ENCODE measurements around the gene ZNF202.

Gene ZNF202

GRCh38 chr11:123695231-123695630 lies 46.2 kb downstream of the ZNF202 start:
- in situ Hi-C loops (cut with HindIII; ENCODE audit: low pct_unique_long_range_greater_than_20kb, low sequenced_read_pairs) = no loop called here
- DNase-seq (ENCODE audit: low read depth in 1 of 2, low spot score in 1 of 2) = no peak
- no peak for TF ChIP-seq JUND (IDR thresholded peaks at IDR 0.05; ENCODE audit: low read depth)

DNA sequence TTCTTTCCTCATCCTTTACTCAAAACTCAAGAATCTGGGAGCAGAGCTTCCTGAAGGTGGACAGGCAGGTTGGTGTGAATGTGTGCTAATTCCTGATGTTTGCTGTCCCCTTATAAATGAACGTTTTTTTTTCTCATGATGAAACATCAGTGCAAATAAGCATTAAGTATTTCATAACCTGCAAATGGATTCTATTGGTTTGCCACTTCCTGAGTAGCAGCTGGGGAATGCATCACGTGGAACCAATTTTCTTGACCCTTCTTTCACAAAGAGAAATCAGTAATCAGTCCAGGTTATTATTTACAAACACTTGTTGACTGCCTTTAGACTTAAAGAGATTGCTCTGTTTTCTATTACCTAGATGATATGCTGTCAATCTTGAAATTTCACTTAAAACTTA lies 46.9 kb downstream of the ZNF202 start:
- TF ChIP-seq JUND (IDR thresholded peaks at IDR 0.05; ENCODE audit: low read depth) = no peak
- no peak for DNase-seq (ENCODE audit: low read depth in 1 of 2, low spot score in 1 of 2)
- in situ Hi-C loops (cut with HindIII; ENCODE audit: low pct_unique_long_range_greater_than_20kb, low sequenced_read_pairs) = no loop called here

- DNase-seq (ENCODE audit: low read depth in 1 of 2, low spot score in 1 of 2) = no peak
- TF ChIP-seq JUND (IDR thresholded peaks at IDR 0.05; ENCODE audit: low read depth) = no peak; the same call in 1 of the 2 replicates
- in situ Hi-C loops (cut with HindIII; ENCODE audit: low pct_unique_long_range_greater_than_20kb, low sequenced_read_pairs) = no loop called here
Observed at GRCh38 chr11:123692961-123693360, 48.5 kb downstream of the ZNF202 start.

DNA sequence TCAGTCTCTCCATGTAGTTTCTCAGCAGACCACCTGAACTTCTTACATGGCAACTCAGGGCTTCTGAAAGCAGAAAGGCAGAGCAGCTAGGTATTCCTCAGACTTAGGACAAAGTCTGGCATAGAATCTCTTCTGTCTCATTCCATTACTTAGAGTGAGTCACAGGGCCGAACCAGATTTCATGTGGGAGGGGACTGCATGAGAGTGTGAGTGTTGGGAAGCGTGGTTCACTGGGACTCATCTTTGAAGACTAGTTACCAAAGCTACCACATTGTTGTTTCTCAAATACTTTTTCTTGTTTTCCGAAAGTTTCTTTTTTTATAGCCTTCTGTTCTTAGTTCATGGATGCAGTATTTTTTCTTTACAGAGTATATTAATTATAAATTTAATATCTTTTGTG lies 51.0 kb downstream of the ZNF202 start:
- TF ChIP-seq JUND (IDR thresholded peaks at IDR 0.05; ENCODE audit: low read depth) = no peak
- no peak for DNase-seq (ENCODE audit: low read depth in 1 of 2, low spot score in 1 of 2)
- in situ Hi-C loops (cut with HindIII; ENCODE audit: low pct_unique_long_range_greater_than_20kb, low sequenced_read_pairs) = no loop called here

GRCh38 chr11:123684601-123685000 lies 56.9 kb downstream of the ZNF202 start:
- DNase-seq (ENCODE audit: low read depth in 1 of 2, low spot score in 1 of 2) = no peak
- in situ Hi-C loops (cut with HindIII; ENCODE audit: low pct_unique_long_range_greater_than_20kb, low sequenced_read_pairs) = no loop called here

GRCh38 chr11:123683428-123684170 lies 57.9 kb downstream of the ZNF202 start:
- TF ChIP-seq JUND (IDR thresholded peaks at IDR 0.05; ENCODE audit: low read depth) = no peak
- DNase-seq (ENCODE audit: low read depth in 1 of 2, low spot score in 1 of 2) = no peak
- in situ Hi-C loops (cut with HindIII; ENCODE audit: low pct_unique_long_range_greater_than_20kb, low sequenced_read_pairs) = no loop called here

More at GRCh38 chr11:123684601-123685000, 56.9 kb downstream of the ZNF202 start:
- no peak for TF ChIP-seq JUND (IDR thresholded peaks at IDR 0.05; ENCODE audit: low read depth)

GRCh38 chr11:123682696-123683410 lies 58.6 kb downstream of the ZNF202 start:
- in situ Hi-C loops (cut with HindIII; ENCODE audit: low pct_unique_long_range_greater_than_20kb, low sequenced_read_pairs) = no loop called here
- no peak for DNase-seq (ENCODE audit: low read depth in 1 of 2, low spot score in 1 of 2)
- TF ChIP-seq JUND (IDR thresholded peaks at IDR 0.05; ENCODE audit: low read depth) = no peak

GRCh38 chr11:123681030-123681429 lies 60.4 kb downstream of the ZNF202 start:
- in situ Hi-C loops (cut with HindIII; ENCODE audit: low pct_unique_long_range_greater_than_20kb, low sequenced_read_pairs) = no loop called here
- no peak for TF ChIP-seq JUND (IDR thresholded peaks at IDR 0.05; ENCODE audit: low read depth)
- DNase-seq (ENCODE audit: low read depth in 1 of 2, low spot score in 1 of 2) = no peak

DNA sequence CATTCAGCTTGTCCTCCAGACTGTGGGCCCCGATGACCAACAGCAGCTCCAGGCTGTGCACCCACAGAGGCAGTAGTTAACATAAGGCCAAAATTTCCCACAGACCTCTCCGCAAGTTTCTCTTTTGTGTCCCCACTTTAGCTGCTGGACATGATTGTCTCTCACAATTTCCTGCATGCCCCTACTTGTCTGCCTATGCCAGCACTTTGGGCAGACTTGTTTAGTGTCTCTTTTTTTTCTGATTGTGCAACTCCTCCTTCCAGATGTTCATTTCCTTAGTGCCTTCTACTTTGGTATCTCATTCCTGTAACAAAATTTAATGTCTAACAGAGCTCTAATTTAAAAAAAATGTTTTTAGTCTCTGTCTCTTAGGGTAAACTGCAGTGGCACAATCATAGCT lies 63.2 kb downstream of the ZNF202 start:
- in situ Hi-C loops (cut with HindIII; ENCODE audit: low pct_unique_long_range_greater_than_20kb, low sequenced_read_pairs) = no loop called here

DNA sequence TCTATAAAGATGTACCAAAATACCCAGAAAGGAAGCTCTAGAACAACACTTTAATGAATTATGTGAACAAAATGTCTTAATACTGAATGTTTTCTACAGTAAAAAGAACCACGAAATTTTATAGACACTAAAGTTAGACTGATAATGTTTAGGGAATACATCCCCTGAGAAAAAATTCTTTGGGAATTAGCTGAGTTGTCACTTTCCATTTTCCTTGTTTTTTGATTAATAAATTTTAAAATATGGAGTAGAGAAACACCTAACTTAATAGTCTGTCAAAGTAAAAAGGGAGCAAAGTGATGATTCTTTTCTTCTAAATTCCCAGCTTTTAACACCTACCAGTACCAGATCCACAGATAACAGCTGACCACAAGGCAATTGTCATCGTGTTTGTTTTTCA lies 64.0 kb downstream of the ZNF202 start:
- in situ Hi-C loops (cut with HindIII; ENCODE audit: low pct_unique_long_range_greater_than_20kb, low sequenced_read_pairs) = no loop called here
- TF ChIP-seq JUND (IDR thresholded peaks at IDR 0.05; ENCODE audit: low read depth) = no peak

More for the DNA sequence above, 63.2 kb downstream of the ZNF202 start:
- no peak for DNase-seq (ENCODE audit: low read depth in 1 of 2, low spot score in 1 of 2)
- no peak for TF ChIP-seq JUND (IDR thresholded peaks at IDR 0.05; ENCODE audit: low read depth)

DNA sequence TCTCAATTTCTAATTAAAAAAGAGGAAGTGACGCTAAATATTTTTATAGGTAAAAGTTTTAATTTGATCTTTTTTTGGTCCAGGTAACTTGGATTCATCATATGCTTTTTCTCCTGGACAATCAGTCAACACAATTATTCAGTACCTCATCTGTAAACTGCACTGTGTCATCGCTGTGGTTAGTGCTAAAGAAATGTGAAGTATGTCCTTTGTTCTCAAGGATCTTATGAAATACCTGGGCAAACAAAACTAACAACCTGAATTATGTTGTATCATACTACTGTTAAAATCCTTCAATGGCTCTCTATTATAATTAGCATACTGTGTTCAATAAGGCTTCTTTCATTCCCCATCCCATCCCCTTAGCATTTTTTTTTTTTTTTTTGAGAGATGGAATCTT lies 67.2 kb downstream of the ZNF202 start:
- in situ Hi-C loops (cut with HindIII; ENCODE audit: low pct_unique_long_range_greater_than_20kb, low sequenced_read_pairs) = no loop called here
- DNase-seq (ENCODE audit: low read depth in 1 of 2, low spot score in 1 of 2) = peak in 1 of 2 experiments; percentile 59
- TF ChIP-seq JUND (IDR thresholded peaks at IDR 0.05; ENCODE audit: low read depth) = no peak

More for the DNA sequence above, 64.0 kb downstream of the ZNF202 start:
- no peak for DNase-seq (ENCODE audit: low read depth in 1 of 2, low spot score in 1 of 2)
